22Rv1 (cell line): ENCODE data around the gene THTPA.
A peak's percentile ranks its signal among the peaks of the same experiment; 100 is the strongest.
"Not testable (repeated sequence)": the region's sequence is repeated elsewhere in the genome, so short reads cannot be mapped to it uniquely, and the experiment has no call there.

Experiments used
- H3K27ac ChIP-seq: fragments of 450-650 bp; 2 replicates; pipeline ENCODE4 v1.5.1; 2017
- ZFX ChIP-seq: fragments of 450-650 bp; IDR thresholded peaks from 2 replicates; pipeline ENCODE4 v1.6.1; 2017; ENCODE audit warnings: antibody characterized with exemption, borderline replicate concordance
- TF ChIP-seq, protein P1 (sequence below): fragments of 450-650 bp; IDR thresholded peaks from 2 replicates; pipeline ENCODE4 v1.5.1; 2017; ENCODE audit warnings: mild to moderate bottlenecking

Gene THTPA

GRCh38 chr14:23582906-23583760 lies 27.1 kb downstream of the THTPA start:
- TF ChIP-seq ZFX = no peak
- TF ChIP-seq, protein P1, sequence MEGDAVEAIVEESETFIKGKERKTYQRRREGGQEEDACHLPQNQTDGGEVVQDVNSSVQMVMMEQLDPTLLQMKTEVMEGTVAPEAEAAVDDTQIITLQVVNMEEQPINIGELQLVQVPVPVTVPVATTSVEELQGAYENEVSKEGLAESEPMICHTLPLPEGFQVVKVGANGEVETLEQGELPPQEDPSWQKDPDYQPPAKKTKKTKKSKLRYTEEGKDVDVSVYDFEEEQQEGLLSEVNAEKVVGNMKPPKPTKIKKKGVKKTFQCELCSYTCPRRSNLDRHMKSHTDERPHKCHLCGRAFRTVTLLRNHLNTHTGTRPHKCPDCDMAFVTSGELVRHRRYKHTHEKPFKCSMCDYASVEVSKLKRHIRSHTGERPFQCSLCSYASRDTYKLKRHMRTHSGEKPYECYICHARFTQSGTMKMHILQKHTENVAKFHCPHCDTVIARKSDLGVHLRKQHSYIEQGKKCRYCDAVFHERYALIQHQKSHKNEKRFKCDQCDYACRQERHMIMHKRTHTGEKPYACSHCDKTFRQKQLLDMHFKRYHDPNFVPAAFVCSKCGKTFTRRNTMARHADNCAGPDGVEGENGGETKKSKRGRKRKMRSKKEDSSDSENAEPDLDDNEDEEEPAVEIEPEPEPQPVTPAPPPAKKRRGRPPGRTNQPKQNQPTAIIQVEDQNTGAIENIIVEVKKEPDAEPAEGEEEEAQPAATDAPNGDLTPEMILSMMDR = no peak

DNA sequence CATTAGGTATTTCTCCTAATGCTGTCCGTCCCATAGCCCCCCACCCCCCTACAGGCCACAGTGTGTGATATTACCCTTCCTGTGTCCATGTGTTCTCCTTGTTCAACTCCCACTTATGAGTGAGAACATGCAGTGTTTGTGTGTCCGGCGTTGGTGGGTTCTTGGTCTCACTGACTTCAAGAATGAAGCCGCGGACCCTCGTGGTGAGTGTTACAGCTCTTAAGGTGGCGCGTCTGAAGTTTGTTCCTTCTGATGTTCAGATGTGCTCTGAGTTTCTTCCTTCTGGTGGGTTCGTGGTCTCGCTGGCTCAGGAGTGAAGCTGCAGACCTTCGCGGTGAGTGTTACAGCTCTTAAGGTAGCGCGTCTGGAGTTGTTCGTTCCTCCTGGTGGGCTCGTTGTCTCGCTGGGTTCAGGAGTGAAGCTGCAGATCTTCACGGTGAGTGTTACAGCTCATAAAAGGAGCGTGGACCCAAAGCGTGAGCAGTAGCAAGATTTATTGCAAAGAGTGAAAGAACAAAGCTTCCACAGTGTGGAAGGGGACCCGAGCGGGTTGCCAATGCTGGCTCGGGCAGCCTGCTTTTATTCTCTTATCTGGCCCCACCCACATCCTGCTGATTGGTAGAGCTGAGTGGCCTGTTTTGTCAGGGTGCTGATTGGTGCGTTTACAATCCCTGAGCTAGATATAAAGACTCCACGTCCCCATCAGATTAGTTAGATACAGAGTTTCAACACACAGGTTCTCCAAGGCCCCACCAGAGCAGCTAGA lies 27.9 kb downstream of the THTPA start:
- not testable (repeated sequence) for H3K27ac ChIP-seq

More at GRCh38 chr14:23582906-23583760, 27.1 kb downstream of the THTPA start:
- H3K27ac ChIP-seq = no peak overlapping the region

GRCh38 chr14:23584527-23585203 lies 28.6 kb downstream of the THTPA start:
- not testable (repeated sequence) for H3K27ac ChIP-seq

- TF ChIP-seq ZFX = no peak
- TF ChIP-seq, protein P1 = peak; percentile 86
Observed at GRCh38 chr14:23588884-23589598, 33.0 kb downstream of the THTPA start.

DNA sequence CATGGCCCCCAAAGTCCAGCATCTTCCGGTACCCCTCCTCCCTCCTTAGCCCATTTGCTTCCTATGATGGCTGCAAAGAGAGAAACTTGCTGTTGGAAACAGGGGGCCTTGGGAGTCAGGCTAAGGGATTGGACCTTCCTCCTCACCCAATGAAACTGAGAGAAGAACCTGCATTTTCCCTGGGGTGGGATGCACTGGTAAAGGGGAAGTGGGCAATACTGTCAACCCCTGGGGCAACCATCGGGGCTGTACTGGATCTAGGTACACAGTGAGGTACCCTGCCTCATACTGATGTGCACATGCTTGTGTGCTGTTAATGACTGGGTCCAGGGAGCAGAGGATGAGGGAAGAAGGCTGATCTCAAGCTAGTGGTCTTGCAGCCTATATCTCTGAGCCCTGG lies 33.5 kb downstream of the THTPA start:
- H3K27ac ChIP-seq = no peak overlapping the region
- TF ChIP-seq, protein P1 = no peak
- TF ChIP-seq ZFX = no peak

More at GRCh38 chr14:23588884-23589598, 33.0 kb downstream of the THTPA start:
- H3K27ac ChIP-seq = no peak overlapping the region

GRCh38 chr14:23590198-23590597 lies 34.1 kb downstream of the THTPA start:
- no peak for TF ChIP-seq ZFX
- TF ChIP-seq, protein P1 = no peak
- no peak overlapping the region for H3K27ac ChIP-seq

- H3K27ac ChIP-seq = not testable (repeated sequence)
Observed at GRCh38 chr14:23594191-23594590, 38.1 kb downstream of the THTPA start.

GRCh38 chr14:23600322-23600707 lies 44.2 kb downstream of the THTPA start:
- H3K27ac ChIP-seq = no peak overlapping the region
- no peak for TF ChIP-seq ZFX
- TF ChIP-seq, protein P1 = no peak
